ENCODE results near the gene NRIP1. TPM values are rescaled to one million over a fixed set of nuclear protein-coding genes. Genes with fewer than 3 reads are reported as not detected.

The NRIP1 gene
- polyA plus RNA-seq, 3 donors, result 4.3 to 28.2 (median 23.5) TPM

DNA sequence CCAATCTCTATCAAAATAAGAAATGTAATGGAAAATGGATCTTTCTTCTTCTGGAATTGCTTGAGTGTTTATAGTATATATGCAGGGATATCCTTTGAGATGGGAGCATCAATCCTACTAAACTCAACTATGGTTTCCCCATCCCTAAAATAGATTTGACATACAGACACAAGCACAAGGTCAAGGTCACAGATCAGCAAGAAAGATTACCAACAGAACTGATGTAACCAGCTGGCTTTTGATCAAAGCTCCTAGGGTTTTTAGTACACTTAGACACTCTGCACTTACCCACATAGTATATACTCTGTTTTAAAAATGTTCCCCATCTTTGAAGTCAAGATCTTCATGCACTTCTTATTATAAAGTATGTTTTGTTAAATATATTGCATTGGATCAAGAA is 85.5 kb downstream of the NRIP1 start:
- Mint-ChIP-seq H3K36me3 (peaks cover 40 to 43% of the 10 kb centered on the region in 2 donors), H3K4me1 (no peaks in the 10 kb centered on the region), H3K4me3 (no peak overlapping the region), H3K27ac (peak overlapping the region in 1 of 7 donors; percentile 57), H3K9me3 (peaks cover 0 to 2% (median 0%) of the 10 kb centered on the region in 7 donors), H3K27me3 (ENCODE audit: low read depth in 3 of 3) (no peaks in the 10 kb centered on the region)
- no peaks in the 10 kb centered on the region for H3K27me3 ChIP-seq (ENCODE audit: control insufficient read depth in 2 of 2, insufficient read depth in 2 of 2, low read length in 2 of 2)
- no peak overlapping the region for H2AFZ ChIP-seq (ENCODE audit: insufficient read depth, low read depth, low read length, poor library complexity, severe bottlenecking)
- H3K9ac ChIP-seq (ENCODE audit: insufficient read depth, low read length, poor library complexity, severe bottlenecking), result no peak overlapping the region
- peaks cover 10 to 32% of the 10 kb centered on the region in 2 donors for H3K36me3 ChIP-seq (replicated peaks in 1 of 2; ENCODE audit: control insufficient read depth in 1 of 2, insufficient read depth in 2 of 2, low read length in 2 of 2)
- no peak overlapping the region for H3K4me2 ChIP-seq (replicated peaks; ENCODE audit: extremely low read depth, low read length, poor library complexity, severe bottlenecking)
- peaks cover 67% of the 10 kb centered on the region for H4K20me1 ChIP-seq (ENCODE audit: insufficient read depth, low read length)
- intact Hi-C loops (cut with micrococcal nuclease), result no loop called here
- H3K79me2 ChIP-seq (ENCODE audit: insufficient read depth, low read length), result peaks cover 63% of the 10 kb centered on the region
- H3K4me3 ChIP-seq (replicated peaks in 1 of 3; ENCODE audit: low read depth in 2 of 3, low read length in 3 of 3), result no peak overlapping the region
- no peaks in the 10 kb centered on the region for H3K4me1 ChIP-seq (ENCODE audit: control insufficient read depth in 1 of 2, insufficient read depth in 2 of 2, low read length in 2 of 2)
- no peaks in the 10 kb centered on the region for H3K9me3 ChIP-seq (replicated peaks in 1 of 2; ENCODE audit: control insufficient read depth in 1 of 2, insufficient read depth in 1 of 2, low read length in 2 of 2)
- TF ChIP-seq, protein P1, sequence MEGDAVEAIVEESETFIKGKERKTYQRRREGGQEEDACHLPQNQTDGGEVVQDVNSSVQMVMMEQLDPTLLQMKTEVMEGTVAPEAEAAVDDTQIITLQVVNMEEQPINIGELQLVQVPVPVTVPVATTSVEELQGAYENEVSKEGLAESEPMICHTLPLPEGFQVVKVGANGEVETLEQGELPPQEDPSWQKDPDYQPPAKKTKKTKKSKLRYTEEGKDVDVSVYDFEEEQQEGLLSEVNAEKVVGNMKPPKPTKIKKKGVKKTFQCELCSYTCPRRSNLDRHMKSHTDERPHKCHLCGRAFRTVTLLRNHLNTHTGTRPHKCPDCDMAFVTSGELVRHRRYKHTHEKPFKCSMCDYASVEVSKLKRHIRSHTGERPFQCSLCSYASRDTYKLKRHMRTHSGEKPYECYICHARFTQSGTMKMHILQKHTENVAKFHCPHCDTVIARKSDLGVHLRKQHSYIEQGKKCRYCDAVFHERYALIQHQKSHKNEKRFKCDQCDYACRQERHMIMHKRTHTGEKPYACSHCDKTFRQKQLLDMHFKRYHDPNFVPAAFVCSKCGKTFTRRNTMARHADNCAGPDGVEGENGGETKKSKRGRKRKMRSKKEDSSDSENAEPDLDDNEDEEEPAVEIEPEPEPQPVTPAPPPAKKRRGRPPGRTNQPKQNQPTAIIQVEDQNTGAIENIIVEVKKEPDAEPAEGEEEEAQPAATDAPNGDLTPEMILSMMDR (IDR thresholded peaks at IDR 0.05), result no peak
- H3K27ac ChIP-seq (ENCODE audit: low read depth in 1 of 2, low read length in 2 of 2), result no peak overlapping the region
- no peak for DNase-seq

DNA sequence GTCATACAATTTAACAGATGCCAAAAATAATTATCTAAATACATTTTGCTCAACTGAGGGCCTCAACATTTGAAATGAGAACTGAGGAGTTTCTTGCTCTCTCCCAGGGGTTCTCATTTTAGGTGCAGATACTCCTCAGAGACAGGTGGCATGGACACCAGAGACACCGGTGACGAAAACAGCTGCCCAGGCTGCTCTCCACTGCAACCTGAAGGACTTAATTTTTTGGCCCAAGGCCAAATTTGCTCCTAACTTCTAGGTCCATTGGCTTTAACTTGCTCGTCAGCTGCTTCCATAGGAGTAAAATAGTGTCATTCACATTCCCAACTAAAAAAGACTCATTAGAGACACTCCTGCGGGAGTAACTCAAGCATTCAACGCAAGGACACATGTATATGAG is 87.0 kb downstream of the NRIP1 start:
- peak overlapping the region in 1 of 7 donors; percentile 50 for H3K27ac Mint-ChIP-seq
- TF ChIP-seq, protein P1 (IDR thresholded peaks at IDR 0.05), result no peak
- H2AFZ ChIP-seq (ENCODE audit: insufficient read depth, low read depth, low read length, poor library complexity, severe bottlenecking), result no peak overlapping the region
- H3K27ac ChIP-seq (ENCODE audit: low read depth in 1 of 2, low read length in 2 of 2), result no peak overlapping the region
- H3K4me2 ChIP-seq (replicated peaks; ENCODE audit: extremely low read depth, low read length, poor library complexity, severe bottlenecking), result no peak overlapping the region
- no peak overlapping the region for H3K4me3 ChIP-seq (replicated peaks in 1 of 3; ENCODE audit: low read depth in 2 of 3, low read length in 3 of 3)
- no peaks in the 10 kb centered on the region for H3K4me1 Mint-ChIP-seq
- peaks cover 0 to 2% (median 0%) of the 10 kb centered on the region in 7 donors for H3K9me3 Mint-ChIP-seq
- no peaks in the 10 kb centered on the region for H3K9me3 ChIP-seq (replicated peaks in 1 of 2; ENCODE audit: control insufficient read depth in 1 of 2, insufficient read depth in 1 of 2, low read length in 2 of 2)
- peaks cover 63% of the 10 kb centered on the region for H4K20me1 ChIP-seq (ENCODE audit: insufficient read depth, low read length)
- H3K79me2 ChIP-seq (ENCODE audit: insufficient read depth, low read length), result peaks cover 48% of the 10 kb centered on the region
- H3K27me3 ChIP-seq (ENCODE audit: control insufficient read depth in 2 of 2, insufficient read depth in 2 of 2, low read length in 2 of 2), result no peaks in the 10 kb centered on the region
- no peak overlapping the region for H3K9ac ChIP-seq (ENCODE audit: insufficient read depth, low read length, poor library complexity, severe bottlenecking)
- H3K36me3 Mint-ChIP-seq, result peaks cover 36 to 43% of the 10 kb centered on the region in 2 donors
- H3K4me1 ChIP-seq (ENCODE audit: control insufficient read depth in 1 of 2, insufficient read depth in 2 of 2, low read length in 2 of 2), result no peaks in the 10 kb centered on the region
- peaks cover 10 to 25% of the 10 kb centered on the region in 2 donors for H3K36me3 ChIP-seq (replicated peaks in 1 of 2; ENCODE audit: control insufficient read depth in 1 of 2, insufficient read depth in 2 of 2, low read length in 2 of 2)
- intact Hi-C loops (cut with micrococcal nuclease), result no loop called here
- H3K4me3 Mint-ChIP-seq, result no peak overlapping the region
- H3K27me3 Mint-ChIP-seq (ENCODE audit: low read depth in 3 of 3), result no peaks in the 10 kb centered on the region
- 100% methylated on average over 3 of the region's 5 CpGs for WGBS (ENCODE audit: insufficient coverage)
- no peak for DNase-seq

Measured in CD14-positive monocyte (primary cell).